PFSK-1 (cell line): ENCODE measurements around the gene WASF1.

ENCODE experiments used
- POLR2AphosphoS5 ChIP-seq: IDR thresholded peaks from 2 replicates; pipeline ENCODE4 v1.6.1; 2012; ENCODE audit warnings: low read depth, mild to moderate bottlenecking, control low read depth, low read length, moderate library complexity
- TAF1 ChIP-seq: IDR thresholded peaks from 2 replicates; pipeline ENCODE4 v1.6.1; 2012; ENCODE audit warnings: low read length, control low read depth, borderline replicate concordance; ENCODE audit not compliant: insufficient read depth
- TF ChIP-seq, protein P1 (sequence below), 2 experiments: IDR thresholded peaks; 2 replicates each; pipeline versions ENCODE4 v1.6.1 to v1.8.0; 2011 to 2012; ENCODE audit warnings: low read depth in 2 of 2, low read length in 2 of 2, control low read depth in 1 of 2, inconsistent platforms in 1 of 2, mild to moderate bottlenecking in 1 of 2, moderate library complexity in 1 of 2; ENCODE audit not compliant: insufficient read depth in 1 of 2

DNA sequence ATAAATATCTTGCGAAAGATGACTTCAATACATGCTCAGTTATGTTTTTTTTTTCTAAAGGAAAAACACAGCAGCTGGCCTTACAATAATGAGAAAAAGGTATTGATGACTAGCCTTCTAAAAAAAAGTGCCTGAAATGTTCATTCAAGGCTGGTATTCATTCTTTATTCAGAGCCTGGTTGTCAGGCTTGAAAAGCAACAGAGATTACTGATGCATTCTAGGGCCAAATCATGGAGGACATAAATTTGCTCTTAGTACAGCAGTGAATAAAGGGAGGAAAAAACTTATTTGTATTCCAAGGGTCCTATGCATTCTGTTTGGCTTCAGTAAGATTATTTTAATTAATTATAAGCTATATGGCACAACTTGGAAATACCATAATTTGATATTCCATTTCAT lies 83.5 kb downstream of the WASF1 start:
- TF ChIP-seq TAF1 (no peak), POLR2AphosphoS5 (no peak)
- TF ChIP-seq, protein P1, sequence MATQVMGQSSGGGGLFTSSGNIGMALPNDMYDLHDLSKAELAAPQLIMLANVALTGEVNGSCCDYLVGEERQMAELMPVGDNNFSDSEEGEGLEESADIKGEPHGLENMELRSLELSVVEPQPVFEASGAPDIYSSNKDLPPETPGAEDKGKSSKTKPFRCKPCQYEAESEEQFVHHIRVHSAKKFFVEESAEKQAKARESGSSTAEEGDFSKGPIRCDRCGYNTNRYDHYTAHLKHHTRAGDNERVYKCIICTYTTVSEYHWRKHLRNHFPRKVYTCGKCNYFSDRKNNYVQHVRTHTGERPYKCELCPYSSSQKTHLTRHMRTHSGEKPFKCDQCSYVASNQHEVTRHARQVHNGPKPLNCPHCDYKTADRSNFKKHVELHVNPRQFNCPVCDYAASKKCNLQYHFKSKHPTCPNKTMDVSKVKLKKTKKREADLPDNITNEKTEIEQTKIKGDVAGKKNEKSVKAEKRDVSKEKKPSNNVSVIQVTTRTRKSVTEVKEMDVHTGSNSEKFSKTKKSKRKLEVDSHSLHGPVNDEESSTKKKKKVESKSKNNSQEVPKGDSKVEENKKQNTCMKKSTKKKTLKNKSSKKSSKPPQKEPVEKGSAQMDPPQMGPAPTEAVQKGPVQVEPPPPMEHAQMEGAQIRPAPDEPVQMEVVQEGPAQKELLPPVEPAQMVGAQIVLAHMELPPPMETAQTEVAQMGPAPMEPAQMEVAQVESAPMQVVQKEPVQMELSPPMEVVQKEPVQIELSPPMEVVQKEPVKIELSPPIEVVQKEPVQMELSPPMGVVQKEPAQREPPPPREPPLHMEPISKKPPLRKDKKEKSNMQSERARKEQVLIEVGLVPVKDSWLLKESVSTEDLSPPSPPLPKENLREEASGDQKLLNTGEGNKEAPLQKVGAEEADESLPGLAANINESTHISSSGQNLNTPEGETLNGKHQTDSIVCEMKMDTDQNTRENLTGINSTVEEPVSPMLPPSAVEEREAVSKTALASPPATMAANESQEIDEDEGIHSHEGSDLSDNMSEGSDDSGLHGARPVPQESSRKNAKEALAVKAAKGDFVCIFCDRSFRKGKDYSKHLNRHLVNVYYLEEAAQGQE (IDR thresholded peaks at IDR 0.05; ENCODE audit: insufficient read depth in 1 of 2, low read depth in 2 of 2, low read length in 2 of 2): no peak
